Activated naive CD4-positive, alpha-beta T cell treated with anti-CD3 and anti-CD28 coated beads, Interleukin-2, amount 10 ng/mL, durations not matched to agents 7 days and 5 days (primary cell): ENCODE measurements around the gene PLAAT4.

Source experiments
- CTCF ChIA-PET: fragments of 350-600 bp; sonication (Branson Sonifier 250); formaldehyde crosslinking; loops from one replicate; lab custom pipeline; 2021; ENCODE audit warnings: antibody characterized with exemption; lab: Charles Lee
- DNase-seq: peaks from one replicate; pipeline ENCODE4 v3.0.0-alpha.2; 2020
- H3K27ac Mint-ChIP-seq: one replicate; pipeline ENCODE4 v1.8.0; 2021; ENCODE audit warnings: mild to moderate bottlenecking, moderate library complexity, mixed read lengths
- H3K27me3 Mint-ChIP-seq: one replicate; pipeline ENCODE4 v1.8.0; 2021; ENCODE audit warnings: mild to moderate bottlenecking, mixed read lengths
- H3K36me3 Mint-ChIP-seq: one replicate; pipeline ENCODE4 v1.8.0; 2021; ENCODE audit warnings: mixed read lengths
- H3K4me1 Mint-ChIP-seq: one replicate; pipeline ENCODE4 v1.8.0; 2021; ENCODE audit warnings: mixed read lengths
- H3K4me3 Mint-ChIP-seq: one replicate; pipeline ENCODE4 v1.8.0; 2021; ENCODE audit warnings: mild to moderate bottlenecking, moderate library complexity, mixed read lengths
- H3K9me3 Mint-ChIP-seq: one replicate; pipeline ENCODE4 v1.8.0; 2021; ENCODE audit warnings: mixed read lengths

PLAAT4 gene

GRCh38 chr11:63557570-63557969, 21.0 kb downstream of the PLAAT4 start:
- peaks cover 3% of the 10 kb centered on the region for H3K36me3 Mint-ChIP-seq
- peaks cover 4% of the 10 kb centered on the region for H3K27me3 Mint-ChIP-seq
- H3K27ac Mint-ChIP-seq: no peak overlapping the region
- peaks cover 51% of the 10 kb centered on the region for H3K4me1 Mint-ChIP-seq
- CTCF ChIA-PET: no interaction called here
- no peaks in the 10 kb centered on the region for H3K9me3 Mint-ChIP-seq
- no peak overlapping the region for H3K4me3 Mint-ChIP-seq
- no peak for DNase-seq

- CTCF ChIA-PET: interaction anchor here (1.0 kb wide), 1 partner anchor 22 kb away, joined by 4 read pairs; the partner anchor contains the start of gene PLAAT4
- H3K4me3 Mint-ChIP-seq: no peak overlapping the region
- no peak for DNase-seq
These were observed 22.0 kb downstream of the PLAAT4 start for GRCh38 chr11:63558459-63559157.

GRCh38 chr11:63560506-63561180, 24.0 kb downstream of the PLAAT4 start:
- Mint-ChIP-seq H3K27ac (no peak overlapping the region), H3K9me3 (no peaks in the 10 kb centered on the region), H3K4me1 (peaks cover 48% of the 10 kb centered on the region), H3K27me3 (peaks cover 4% of the 10 kb centered on the region), H3K4me3 (no peak overlapping the region), H3K36me3 (no peaks in the 10 kb centered on the region)
- CTCF ChIA-PET: interaction anchor here (0.6 to 1.9 kb wide), 2 partner anchors 23 to 36 kb away, joined by 3 to 7 read pairs; no protein-coding TSS in a partner anchor
- DNase-seq: no peak

More at GRCh38 chr11:63558459-63559157, 22.0 kb downstream of the PLAAT4 start:
- no peaks in the 10 kb centered on the region for H3K9me3 Mint-ChIP-seq
- no peak overlapping the region for H3K27ac Mint-ChIP-seq
- H3K4me1 Mint-ChIP-seq: peaks cover 46% of the 10 kb centered on the region
- H3K36me3 Mint-ChIP-seq: no peaks in the 10 kb centered on the region
- H3K27me3 Mint-ChIP-seq: peaks cover 4% of the 10 kb centered on the region

DNA sequence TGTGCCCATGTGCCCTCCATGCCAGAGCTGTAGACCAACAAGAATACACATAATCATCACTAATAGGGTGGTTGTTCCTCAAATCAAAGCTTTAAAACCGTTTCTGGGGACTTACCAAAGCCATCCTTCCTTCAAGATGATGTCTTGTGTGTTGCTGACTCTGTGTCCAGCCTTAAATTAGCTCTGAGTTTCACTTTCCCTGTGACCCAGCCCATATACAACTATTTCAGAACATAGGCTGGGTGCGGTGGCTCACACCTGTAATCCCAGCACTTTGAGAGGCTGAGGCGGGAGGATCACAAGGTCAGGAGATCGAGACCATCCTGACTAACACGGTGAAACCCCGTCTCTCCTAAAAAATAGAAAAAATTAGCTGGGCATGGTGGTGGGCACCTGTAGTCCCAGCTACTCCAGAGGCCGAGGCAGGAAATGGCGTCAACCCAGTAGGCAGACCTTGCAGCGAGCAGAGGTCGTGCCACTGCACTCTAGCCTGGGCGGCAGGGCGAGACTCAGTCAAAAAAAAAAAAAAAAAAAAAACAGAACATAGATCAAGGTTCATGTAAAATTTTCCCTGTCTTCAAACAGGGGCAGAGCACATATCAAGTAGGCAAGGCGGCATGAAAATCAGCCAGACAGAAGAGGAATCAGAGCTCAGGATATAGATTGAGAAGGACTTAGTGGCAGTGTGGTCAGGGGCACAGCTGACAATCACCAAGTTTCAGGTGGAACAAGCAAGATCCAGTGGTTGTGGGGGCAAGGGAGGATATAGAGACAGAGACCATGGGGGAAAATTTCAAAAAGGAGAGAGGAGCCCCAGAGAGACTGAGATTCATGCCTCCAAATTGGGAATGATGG, 26.8 kb downstream of the PLAAT4 start, which contains the start of gene PLAAT2:
PLAAT2 (minus strand) TSS at position 179 of the 855 bp plus-strand sequence; CDS start at position 124, 55 bp downstream.
- Mint-ChIP-seq H3K4me3 (no peak within 1 kb of the TSS), H3K36me3 (no peaks in the 10 kb centered on the region), H3K9me3 (no peaks in the 10 kb centered on the region), H3K27ac (peak within 1 kb of the TSS; percentile 26), H3K27me3 (no peaks in the 10 kb centered on the region), H3K4me1 (peaks cover 61% of the 10 kb centered on the region)
- CTCF ChIA-PET: interaction anchor here (1.0 to 1.7 kb wide), 2 partner anchors 26 to 84 kb away, joined by 3 to 8 read pairs; no protein-coding TSS in a partner anchor
- no peak for DNase-seq

- CTCF ChIA-PET: interaction anchor here (0.9 to 1.7 kb wide), 3 partner anchors 27 to 84 kb away, joined by 3 to 8 read pairs (median 3); no protein-coding TSS in a partner anchor
- Mint-ChIP-seq H3K27ac (peak overlapping the region; percentile 62), H3K4me3 (no peak overlapping the region), H3K9me3 (no peaks in the 10 kb centered on the region), H3K4me1 (peaks cover 66% of the 10 kb centered on the region), H3K27me3 (no peaks in the 10 kb centered on the region), H3K36me3 (no peaks in the 10 kb centered on the region)
- peak; percentile 48 for DNase-seq
These were observed 27.6 kb downstream of the PLAAT4 start for GRCh38 chr11:63564056-63564774.

- CTCF ChIA-PET: interaction anchor here (0.9 to 1.7 kb wide), 3 partner anchors 28 to 85 kb away, joined by 3 to 8 read pairs (median 3); no protein-coding TSS in a partner anchor
- Mint-ChIP-seq H3K36me3 (no peaks in the 10 kb centered on the region), H3K27me3 (no peaks in the 10 kb centered on the region), H3K4me3 (no peak overlapping the region), H3K9me3 (no peaks in the 10 kb centered on the region), H3K4me1 (peaks cover 64% of the 10 kb centered on the region), H3K27ac (peak overlapping the region; percentile 62)
- peak; percentile 23 for DNase-seq
These were observed 28.3 kb downstream of the PLAAT4 start for GRCh38 chr11:63564784-63565350.

DNA sequence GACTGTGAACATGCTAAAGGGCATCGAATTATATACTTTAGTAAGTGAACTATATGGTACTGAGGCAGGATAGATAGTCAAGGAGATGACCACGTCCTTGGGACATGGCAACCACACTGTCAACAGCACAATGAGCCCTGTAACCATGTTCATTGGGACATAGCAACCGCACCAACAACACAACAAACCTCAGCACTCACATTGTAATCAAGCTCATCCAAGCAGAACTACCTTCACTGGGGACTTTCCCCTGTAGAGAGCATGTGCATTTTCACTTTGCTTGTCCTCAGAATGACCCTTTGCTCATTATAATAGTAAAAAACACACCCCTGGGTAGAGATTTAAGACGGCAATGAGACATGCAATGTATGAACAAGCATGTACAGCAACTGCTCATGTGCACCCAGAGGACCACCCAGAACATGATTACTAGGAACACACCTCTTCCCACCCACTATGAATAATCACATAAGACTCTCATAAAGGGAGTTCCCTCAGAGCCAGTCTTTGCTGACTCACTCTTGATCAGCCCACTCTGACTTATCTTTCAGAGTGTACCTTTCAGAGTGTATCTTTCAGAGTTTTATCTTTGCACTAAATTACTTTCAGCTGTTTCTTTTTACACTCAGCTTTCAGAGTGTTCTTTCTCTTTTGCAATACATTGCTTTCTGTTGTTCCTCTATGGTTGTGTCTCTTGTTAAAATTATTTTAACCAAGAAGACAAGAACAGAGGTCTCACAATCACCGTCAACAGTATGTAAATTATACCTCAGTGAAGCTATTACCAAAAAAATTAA, 30.6 kb downstream of the PLAAT4 start:
- Mint-ChIP-seq H3K36me3 (no peaks in the 10 kb centered on the region), H3K27me3 (peaks cover 14% of the 10 kb centered on the region)

DNA sequence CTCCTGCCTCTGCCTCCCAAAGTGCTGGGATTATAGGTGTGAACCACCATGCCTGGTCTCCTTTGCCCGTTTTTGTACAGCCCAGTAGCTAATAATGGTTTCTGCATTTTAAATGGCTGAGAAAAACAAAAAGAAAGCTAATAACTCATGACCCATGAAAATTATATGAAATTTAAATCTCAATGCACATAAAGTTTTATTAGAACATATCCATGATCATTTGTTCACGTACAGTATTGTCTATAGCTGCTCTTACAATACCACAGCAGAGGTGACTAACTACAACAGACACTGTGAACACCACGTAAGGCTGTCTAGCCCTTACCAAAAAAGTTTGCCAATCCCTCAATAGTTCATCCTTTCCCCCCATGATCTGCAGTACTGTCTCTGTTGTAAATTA, 33.0 kb downstream of the PLAAT4 start:
- H3K4me1 Mint-ChIP-seq: peaks cover 45% of the 10 kb centered on the region
- H3K4me3 Mint-ChIP-seq: no peak overlapping the region
- H3K36me3 Mint-ChIP-seq: no peaks in the 10 kb centered on the region
- DNase-seq: no peak
- CTCF ChIA-PET: no interaction called here
- peaks cover 14% of the 10 kb centered on the region for H3K27me3 Mint-ChIP-seq
- H3K27ac Mint-ChIP-seq: no peak overlapping the region
- no peaks in the 10 kb centered on the region for H3K9me3 Mint-ChIP-seq

More for the DNA sequence above, 30.6 kb downstream of the PLAAT4 start:
- DNase-seq: peak; percentile 72
- Mint-ChIP-seq H3K4me3 (peak overlapping the region; percentile 19), H3K27ac (peak overlapping the region; percentile 64), H3K4me1 (peaks cover 46% of the 10 kb centered on the region), H3K9me3 (no peaks in the 10 kb centered on the region)
- CTCF ChIA-PET: interaction anchor here (0.8 to 1.8 kb wide), 5 partner anchors 15 to 72 kb away, joined by 3 to 7 read pairs (median 4); partner anchors contain the start of gene PLAAT4

DNA sequence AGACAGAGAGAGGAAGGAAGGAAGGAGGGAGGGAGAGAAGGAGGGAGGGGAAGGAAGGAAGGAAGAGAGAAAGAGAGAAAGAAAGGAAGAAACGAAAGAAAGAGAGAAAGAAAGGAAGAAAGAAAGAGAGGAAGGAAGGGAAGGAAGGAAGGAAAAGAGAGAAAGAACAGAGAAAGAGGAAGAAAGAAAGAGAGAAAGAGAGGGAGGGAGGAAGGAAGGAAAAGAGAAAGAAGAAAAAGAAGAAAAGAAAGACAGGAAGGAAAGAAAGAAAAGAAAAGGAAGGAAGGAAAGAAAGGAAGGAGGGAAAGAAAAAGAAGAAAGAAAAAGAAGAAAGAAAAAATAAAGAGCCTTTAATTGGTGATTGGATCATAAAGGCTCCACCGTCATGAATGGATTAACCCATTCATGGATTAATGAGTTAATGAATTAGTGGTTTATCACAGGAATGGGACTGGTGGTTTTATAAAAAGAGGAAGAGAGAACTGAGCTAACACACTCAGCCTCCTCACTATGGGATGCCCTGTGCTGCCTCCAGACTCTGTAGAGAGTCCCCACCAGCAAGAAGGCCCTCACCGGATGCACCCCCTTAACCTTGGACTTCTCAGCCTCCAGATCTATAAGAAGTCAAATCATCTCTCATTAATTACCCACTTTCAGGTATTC, 35.5 kb downstream of the PLAAT4 start:
- Mint-ChIP-seq H3K27ac (peak overlapping the region; percentile 80), H3K36me3 (peaks cover 2% of the 10 kb centered on the region), H3K27me3 (peaks cover 14% of the 10 kb centered on the region), H3K4me1 (peaks cover 37% of the 10 kb centered on the region), H3K4me3 (no peak overlapping the region), H3K9me3 (no peaks in the 10 kb centered on the region)
- no peak for DNase-seq
- CTCF ChIA-PET: no interaction called here

GRCh38 chr11:63573881-63574855, 37.6 kb downstream of the PLAAT4 start:
- Mint-ChIP-seq H3K27me3 (peaks cover 14% of the 10 kb centered on the region), H3K4me3 (peak overlapping the region; percentile 50), H3K36me3 (peaks cover 5% of the 10 kb centered on the region), H3K27ac (peak overlapping the region; percentile 82), H3K4me1 (peaks cover 24% of the 10 kb centered on the region), H3K9me3 (peaks cover 6% of the 10 kb centered on the region)
- DNase-seq: peak; percentile 72
- CTCF ChIA-PET: interaction anchor here (1.2 to 3.3 kb wide), 4 partner anchors 23 to 95 kb away, joined by 3 to 17 read pairs (median 8); partner anchors contain the start of gene PLAAT4
